HepG2 (cell line): ENCODE data around the gene ELP2. TPM values are rescaled to one million over a fixed set of nuclear protein-coding genes. Genes with fewer than 3 reads are reported as not detected.

Experiments
- ATAC-seq: fragments of 200-7000 bp; cut with Tn5 transposase; 3 replicates; pipeline ENCODE4 v1.9.1; 2020; ENCODE audit warnings: mild to moderate bottlenecking, moderate library complexity
- BruUV-seq: library from RNA; stranded (reverse); fragments of 400-500 nt; replicated peaks from 2 replicates; lab custom pipeline; 2021; lab: Mats Ljungman, UMichigan
- CTCF ChIA-PET: fragments of 300-600 bp; formaldehyde crosslinking; extraction: SDS; loops from one replicate; lab custom pipeline; 2021; ENCODE audit warnings: low total read pairs, inconsistent platforms, low intra/inter-chr PET ratio; lab: Yijun Ruan, JAX
- POLR2A ChIA-PET: fragments of 350-600 bp; sonication (Branson Sonifier 250); formaldehyde crosslinking; loops from one replicate; lab custom pipeline; 2020; ENCODE audit warnings: antibody characterized with exemption, inconsistent platforms; lab: Yijun Ruan, JAX
- DNase-seq: peaks from one replicate; pipeline ENCODE4 v3.0.0-alpha.2; 2015; ENCODE audit warnings: low spot score
- FAIRE-seq: peaks from 3 replicates; lab custom pipeline; 2011; peaks lifted over from hg19 to GRCh38; lab: Jason Lieb, UNC
- H2AFZ ChIP-seq: one replicate; pipeline ENCODE4 v1.6.1; 2011; ENCODE audit warnings: low read length, inconsistent platforms
- H3K27ac ChIP-seq: fragments of 300-600 bp; 3 replicates; pipeline ENCODE4 v1.8.0; 2011; ENCODE audit warnings: mixed run types, mild to moderate bottlenecking, mixed read lengths, low read length, inconsistent platforms; ENCODE audit not compliant: insufficient read depth; ENCODE audit errors: extremely low read length
- H3K27me3 ChIP-seq, 2 experiments: fragments of 200-600 bp in 1 of 2; 2 replicates in 1 of 2; 3 replicates in 1 of 2; pipeline versions ENCODE4 v1.6.0 to v1.8.0; 2011; ENCODE audit warnings: low read length in 2 of 2, mild to moderate bottlenecking in 2 of 2, moderate library complexity in 2 of 2, inconsistent platforms in 1 of 2; ENCODE audit not compliant: insufficient read depth in 2 of 2, control insufficient read depth in 1 of 2
- H3K36me3 ChIP-seq, 2 experiments: fragments of 200-600 bp in 1 of 2; replicated peaks in 1 of 2; 2 replicates in 1 of 2; 3 replicates in 1 of 2; pipeline versions ENCODE4 v1.5.1 to v1.8.0; 2011; ENCODE audit warnings: low read length in 2 of 2, inconsistent platforms in 1 of 2; ENCODE audit not compliant: insufficient read depth in 2 of 2, control insufficient read depth in 1 of 2
- H3K4me1 ChIP-seq: 2 replicates; pipeline ENCODE4 v1.5.1; 2012; ENCODE audit warnings: low read length, inconsistent platforms; ENCODE audit not compliant: insufficient read depth
- H3K4me2 ChIP-seq: 2 replicates; pipeline ENCODE4 v1.6.0; 2011; ENCODE audit warnings: low read depth, low read length, inconsistent platforms
- H3K4me3 ChIP-seq, 3 experiments: fragments of 200-600 bp in 1 of 3; sonication (generic), shearing (Covaris generic) in 1 of 3; replicated peaks in 1 of 3; 2 replicates each; pipeline ENCODE4 v1.5.1; 2011 to 2016; ENCODE audit warnings: low read length in 3 of 3, inconsistent platforms in 2 of 3, low read depth in 2 of 3, mild to moderate bottlenecking in 2 of 3, control low read depth in 1 of 3, mixed read lengths in 1 of 3; ENCODE audit not compliant: insufficient read depth in 1 of 3
- H3K79me2 ChIP-seq: one replicate; pipeline ENCODE4 v1.6.1; 2011; ENCODE audit warnings: low read length, inconsistent platforms; ENCODE audit not compliant: insufficient read depth
- H3K9ac ChIP-seq: 2 replicates; pipeline ENCODE4 v1.6.0; 2011; ENCODE audit warnings: mild to moderate bottlenecking, low read depth, low read length, inconsistent platforms; ENCODE audit not compliant: insufficient read depth
- H3K9me3 ChIP-seq: 2 replicates; pipeline ENCODE4 v1.5.1; 2012; ENCODE audit warnings: mild to moderate bottlenecking, low read length
- H4K20me1 ChIP-seq: 2 replicates; pipeline ENCODE4 v1.6.0; 2011; ENCODE audit warnings: inconsistent platforms, mild to moderate bottlenecking, low read length, moderate library complexity; ENCODE audit not compliant: insufficient read depth
- AHR ChIP-seq: IDR thresholded peaks from 2 replicates; pipeline ENCODE4 v1.6.1; 2018; ENCODE audit warnings: missing genetic modification reagents, missing compliant biosample characterization
- DNMT1 ChIP-seq: sonication (generic); formaldehyde crosslinking; IDR thresholded peaks from 2 replicates; pipeline ENCODE4 v1.5.1; 2020; ENCODE audit warnings: mild to moderate bottlenecking, missing genetic modification reagents
- GFI1 ChIP-seq: sonication (generic); formaldehyde crosslinking; IDR thresholded peaks from 2 replicates; pipeline ENCODE4 v1.5.0; 2020; ENCODE audit warnings: missing genetic modification reagents, mild to moderate bottlenecking, borderline replicate concordance
- MAFK ChIP-seq, 2 experiments: IDR thresholded peaks in 1 of 2; conservative IDR thresholded peaks in 1 of 2; 2 replicates each; pipeline ENCODE4 v1.6.1; 2011; ENCODE audit warnings: improper control_type of control experiment in 2 of 2, low read length in 2 of 2
- PHB2 ChIP-seq: fragments of 450-650 bp; IDR thresholded peaks from 2 replicates; pipeline ENCODE4 v1.6.1; 2018; ENCODE audit not compliant: partially characterized antibody
- PHF8 ChIP-seq: sonication (generic); formaldehyde crosslinking; IDR thresholded peaks from 2 replicates; pipeline ENCODE4 v1.5.0; 2020; ENCODE audit warnings: missing genetic modification reagents
- POLR2AphosphoS5 ChIP-seq: IDR thresholded peaks from 2 replicates; pipeline ENCODE4 v1.6.1; 2012; ENCODE audit warnings: low read depth, low read length
- SP5 ChIP-seq: IDR thresholded peaks from 2 replicates; pipeline ENCODE4 v1.6.1; 2016; ENCODE audit warnings: low read depth, borderline replicate concordance
- STAG1 ChIP-seq: sonication (generic); formaldehyde crosslinking; IDR thresholded peaks from 2 replicates; pipeline ENCODE4 v1.4.0; 2020; ENCODE audit warnings: missing genetic modification reagents
- ZBTB38 ChIP-seq: sonication (generic); formaldehyde crosslinking; IDR thresholded peaks from 2 replicates; pipeline ENCODE4 v1.5.1; 2020; ENCODE audit warnings: mild to moderate bottlenecking, missing genetic modification reagents
- ZNF326 ChIP-seq: sonication (generic); formaldehyde crosslinking; IDR thresholded peaks from 2 replicates; pipeline ENCODE4 v1.4.0; 2020; ENCODE audit warnings: missing genetic modification reagents, borderline replicate concordance
- ZNF550 ChIP-seq: sonication (generic); formaldehyde crosslinking; IDR thresholded peaks from 2 replicates; pipeline ENCODE4 v1.4.0; 2020; ENCODE audit warnings: mild to moderate bottlenecking, missing genetic modification reagents, borderline replicate concordance
- WGBS: methylation state at CpG from one replicate; pipeline ENCODE4 v1.1.6; 2017; ENCODE audit warnings: low lambda C conversion rate; 5-methylcytosine and 5-hydroxymethylcytosine counted together
- in situ Hi-C: cut with HindIII; loops from 2 replicates; pipeline ENCODE4 v1.10.0; 2017; ENCODE audit warnings: low pct_unique_long_range_greater_than_20kb; ENCODE audit not compliant: extremely low pct_ligation_motif_present
- intact Hi-C: fragments of 100-400 bp; cut with micrococcal nuclease; formaldehyde crosslinking; loops from one replicate; pipeline ENCODE4 v1.10.0; 2022; ENCODE audit not compliant: unreplicated experiment
- polyA plus RNA-seq, 8 experiments: library from polyadenylated mRNA; depleted of rRNA in 3 of 8; stranded (reverse) in 7 of 8; unstranded in 1 of 8; fragments of >200 nt; fragmentation: Illumina TruSeq in 4 of 8; extraction: Trizol in 4 of 8; gene quantifications; 2 replicates each; pipeline versions ENCODE4 v1.2.1 to v1.2.3, GENCODE V29; 2011 to 2016; ENCODE audit warnings: low read depth in 4 of 8, missing spikeins in 1 of 8, mixed read lengths in 1 of 8; ENCODE audit not compliant: insufficient read depth in 1 of 8
- total RNA-seq, 5 experiments: library from RNA; depleted of rRNA; stranded (reverse); fragments of >200 nt; fragmentation: Illumina TruSeq; extraction: Trizol; gene quantifications; 2 replicates each; pipeline ENCODE4 v1.2.3, GENCODE V29; 2016; ENCODE audit warnings: low read depth in 1 of 5
- TF ChIP-seq, protein P1 (sequence below): sonication (generic); formaldehyde crosslinking; IDR thresholded peaks from 2 replicates; pipeline ENCODE4 v1.4.0; 2020; ENCODE audit warnings: missing genetic modification reagents, borderline replicate concordance

The ELP2 gene
- total and polyA plus RNA-seq, 2 of the 13 experiments (the other 11 are each of a cell fraction or from before 2014, with no cell fraction given), result 98.7 to 100 TPM

DNA sequence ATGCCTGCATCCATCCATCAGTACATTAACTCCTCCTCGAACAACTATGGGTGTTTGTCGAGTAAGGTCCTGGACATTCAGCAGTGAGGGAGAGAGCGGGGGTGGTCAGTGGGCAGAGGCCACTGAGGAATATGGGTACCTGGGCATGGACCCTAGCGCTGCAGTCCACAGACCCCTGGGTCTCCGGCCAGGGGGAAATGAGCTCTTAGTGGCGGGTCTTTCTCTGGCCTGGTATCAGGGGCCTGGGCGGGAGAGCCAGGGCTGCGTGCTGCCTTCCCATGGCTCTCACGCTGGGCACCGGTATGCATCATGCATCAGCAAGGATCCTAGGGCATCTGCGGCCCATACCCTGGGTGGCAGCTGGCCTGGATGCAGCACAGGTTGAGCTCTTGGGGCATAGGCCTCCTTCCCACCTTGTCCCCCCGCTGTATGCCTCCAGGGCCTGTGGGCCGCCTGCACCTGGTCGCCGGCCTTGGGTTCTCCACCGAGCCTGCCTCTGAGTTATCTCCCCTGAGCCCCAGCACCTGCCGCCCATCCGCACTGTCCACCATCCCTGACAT, 56.3 kb downstream of the ELP2 start:
- in situ Hi-C loops (no loop called here), intact Hi-C loops (loop anchor here (2.0 to 10.0 kb wide), 2 partner anchors 69 to 99 kb away; no protein-coding TSS in a partner anchor)
- no peaks in the 10 kb centered on the region for H4K20me1 ChIP-seq
- WGBS, result 93% methylated on average over 10 of the region's 18 CpGs
- BruUV-seq, result no TSS peak
- peaks cover 75% of the 10 kb centered on the region for H3K4me1 ChIP-seq
- no peaks in the 10 kb centered on the region for H3K9me3 ChIP-seq
- TF ChIP-seq ZNF550 (CRISPR knock-in tag) (0 out of 2 replicates have a peak, but pooled peaks have one; percentile 12), ZBTB38 (0 out of 2 replicates have a peak, but pooled peaks have one; percentile 14), PHF8 (CRISPR knock-in tag) (no peak)
- ChIA-PET POLR2A (interaction anchor here (6.5 to 7.4 kb wide), 2 partner anchors 11 to 56 kb away, joined by 42 to 103 read pairs; partner anchors contain the start of genes ELP2 and SLC39A6), CTCF (no interaction called here)
- H3K27ac ChIP-seq, result no peak overlapping the region
- H3K4me3 ChIP-seq, result peak overlapping the region in 1 of 3 experiments; percentile 86; a peak in 1 of 6 replicates
- peaks cover under 1% of the 10 kb centered on the region in 2 experiments; a peak in 1 of 5 replicates for H3K36me3 ChIP-seq
- ATAC-seq, result no peak
- no peak for DNase-seq
- H3K27me3 ChIP-seq, result no peaks in the 10 kb centered on the region; a peak in 1 of 5 replicates
- no peak overlapping the region for H3K9ac ChIP-seq
- H3K4me2 ChIP-seq, result peak overlapping the region; percentile 70; the same call in 1 of the 2 replicates
- H3K79me2 ChIP-seq, result peaks cover 31% of the 10 kb centered on the region
- H2AFZ ChIP-seq, result no peak overlapping the region
- no peak for FAIRE-seq

DNA sequence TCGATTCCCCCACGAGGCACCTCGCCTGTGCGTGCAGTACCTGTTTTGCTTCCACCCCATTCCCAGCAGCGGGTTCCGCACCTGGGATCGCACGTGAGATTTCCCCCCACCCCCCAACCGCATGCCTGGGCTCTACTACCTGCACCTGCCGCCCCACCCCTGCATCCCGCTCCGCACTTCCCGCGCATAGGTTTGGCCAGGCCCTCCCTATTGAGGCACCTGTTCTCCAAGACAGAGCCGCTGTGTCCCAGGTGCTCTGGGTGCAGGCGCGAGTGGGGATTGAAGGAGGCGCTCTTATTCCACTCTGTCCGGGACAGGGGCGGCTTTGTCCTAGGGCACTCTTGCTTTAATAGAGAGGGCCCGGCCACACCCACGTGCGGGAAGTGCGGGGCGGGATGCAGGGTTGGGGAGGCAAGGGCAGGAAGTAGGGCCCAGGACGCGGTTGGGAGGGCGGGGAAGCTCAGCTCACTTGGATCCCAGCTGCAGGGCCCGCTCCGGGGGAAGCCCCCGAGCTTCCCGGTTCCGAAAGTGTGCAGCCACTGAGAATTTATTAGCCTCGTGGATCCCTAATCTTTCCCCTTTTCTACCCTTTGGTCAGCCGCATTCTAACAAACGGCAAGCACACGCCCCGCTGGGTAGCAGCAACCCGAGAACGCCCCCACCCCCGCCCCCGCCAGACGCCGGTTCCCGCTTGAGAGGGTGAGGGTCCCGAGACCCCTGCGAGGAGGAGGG, 56.9 kb downstream of the ELP2 start:
- H3K9me3 ChIP-seq, result no peaks in the 10 kb centered on the region
- TSS peak; percentile 72 for BruUV-seq
- intact Hi-C loops (loop anchor here (2.0 to 10.0 kb wide), 2 partner anchors 68 to 98 kb away; no protein-coding TSS in a partner anchor), in situ Hi-C loops (no loop called here)
- FAIRE-seq (no peak), DNase-seq (peak; percentile 41), ATAC-seq (peak; percentile 12)
- WGBS, result 52% methylated on average over 24 of the region's 47 CpGs
- peak overlapping the region; percentile 70 for H3K4me2 ChIP-seq
- no peak overlapping the region for H2AFZ ChIP-seq
- H4K20me1 ChIP-seq, result no peaks in the 10 kb centered on the region
- H3K4me3 ChIP-seq, result peak overlapping the region; percentile 79 to 86 (median 81)
- no peaks in the 10 kb centered on the region; a peak in 1 of 5 replicates for H3K27me3 ChIP-seq
- ChIA-PET CTCF (no interaction called here), POLR2A (interaction anchor here (0.6 to 7.4 kb wide), 4 partner anchors 12 to 57 kb away, joined by 3 to 103 read pairs (median 24); partner anchors contain the start of genes ELP2 and SLC39A6)
- H3K27ac ChIP-seq, result peak overlapping the region; percentile 72
- H3K9ac ChIP-seq, result peak overlapping the region; percentile 95
- H3K36me3 ChIP-seq, result peaks cover 4 to 7% of the 10 kb centered on the region in 2 experiments; a peak in 2 of 5 replicates
- H3K4me1 ChIP-seq, result peaks cover 68% of the 10 kb centered on the region
- H3K79me2 ChIP-seq, result peaks cover 33% of the 10 kb centered on the region
- TF ChIP-seq DNMT1, result no peak
- TF ChIP-seq POLR2AphosphoS5, result no peak
- TF ChIP-seq GFI1 (CRISPR knock-in tag), result no peak
- no peak for TF ChIP-seq ZNF326
- TF ChIP-seq SP5 (CRISPR knock-in tag), result peak; percentile 37; the same call in 1 of the 2 replicates
- TF ChIP-seq MAFK (conservative IDR thresholded peaks at IDR 0.05 in 1 of 2, IDR thresholded peaks at IDR 0.05 in 1 of 2; ENCODE audit: low read length in 2 of 2), result no peak
- TF ChIP-seq, protein P1, sequence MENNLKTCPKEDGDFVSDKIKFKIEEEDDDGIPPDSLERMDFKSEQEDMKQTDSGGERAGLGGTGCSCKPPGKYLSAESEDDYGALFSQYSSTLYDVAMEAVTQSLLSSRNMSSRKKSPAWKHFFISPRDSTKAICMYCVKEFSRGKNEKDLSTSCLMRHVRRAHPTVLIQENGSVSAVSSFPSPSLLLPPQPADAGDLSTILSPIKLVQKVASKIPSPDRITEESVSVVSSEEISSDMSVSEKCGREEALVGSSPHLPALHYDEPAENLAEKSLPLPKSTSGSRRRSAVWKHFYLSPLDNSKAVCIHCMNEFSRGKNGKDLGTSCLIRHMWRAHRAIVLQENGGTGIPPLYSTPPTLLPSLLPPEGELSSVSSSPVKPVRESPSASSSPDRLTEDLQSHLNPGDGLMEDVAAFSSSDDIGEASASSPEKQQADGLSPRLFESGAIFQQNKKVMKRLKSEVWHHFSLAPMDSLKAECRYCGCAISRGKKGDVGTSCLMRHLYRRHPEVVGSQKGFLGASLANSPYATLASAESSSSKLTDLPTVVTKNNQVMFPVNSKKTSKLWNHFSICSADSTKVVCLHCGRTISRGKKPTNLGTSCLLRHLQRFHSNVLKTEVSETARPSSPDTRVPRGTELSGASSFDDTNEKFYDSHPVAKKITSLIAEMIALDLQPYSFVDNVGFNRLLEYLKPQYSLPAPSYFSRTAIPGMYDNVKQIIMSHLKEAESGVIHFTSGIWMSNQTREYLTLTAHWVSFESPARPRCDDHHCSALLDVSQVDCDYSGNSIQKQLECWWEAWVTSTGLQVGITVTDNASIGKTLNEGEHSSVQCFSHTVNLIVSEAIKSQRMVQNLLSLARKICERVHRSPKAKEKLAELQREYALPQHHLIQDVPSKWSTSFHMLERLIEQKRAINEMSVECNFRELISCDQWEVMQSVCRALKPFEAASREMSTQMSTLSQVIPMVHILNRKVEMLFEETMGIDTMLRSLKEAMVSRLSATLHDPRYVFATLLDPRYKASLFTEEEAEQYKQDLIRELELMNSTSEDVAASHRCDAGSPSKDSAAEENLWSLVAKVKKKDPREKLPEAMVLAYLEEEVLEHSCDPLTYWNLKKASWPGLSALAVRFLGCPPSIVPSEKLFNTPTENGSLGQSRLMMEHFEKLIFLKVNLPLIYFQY (CRISPR knock-in tag), result no peak
- TF ChIP-seq AHR (CRISPR knock-in tag), result no peak
- 0 out of 2 replicates have a peak, but pooled peaks have one; percentile 5 for TF ChIP-seq STAG1
- TF ChIP-seq PHB2, result no peak
